Measurements from ENCODE around the gene TMEM139.

The TMEM139 gene

DNA sequence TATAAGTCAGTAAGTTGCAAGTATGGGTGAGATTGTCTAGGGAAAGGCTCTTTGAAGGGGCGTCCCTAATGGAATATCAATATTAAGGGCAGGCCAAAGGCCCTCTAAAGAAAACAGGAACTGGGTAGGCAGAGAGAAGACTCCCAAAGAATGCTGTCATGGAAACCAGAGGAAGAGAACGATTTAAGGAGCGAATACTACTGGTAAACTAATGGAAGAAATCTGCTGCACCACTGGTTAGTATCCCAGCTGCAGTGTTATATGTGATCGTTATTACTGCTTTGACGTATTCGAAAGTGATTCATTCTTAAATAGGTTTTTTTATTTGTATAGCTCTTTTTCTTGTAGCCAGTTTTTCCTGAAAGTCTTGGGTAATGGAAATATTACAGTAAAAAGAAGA, 4.7 kb downstream of the TMEM139 start:
- no peak for TF ChIP-seq ZNF274 (IDR thresholded peaks at IDR 0.05; ENCODE audit: low read depth, low read length)
- peak overlapping the region; percentile 87 for H3K4me3 ChIP-seq (ENCODE audit: low read length)

GRCh38 chr7:143289888-143290287, 5.1 kb downstream of the TMEM139 start:
- peak overlapping the region; percentile 87 for H3K4me3 ChIP-seq (ENCODE audit: low read length)

DNA sequence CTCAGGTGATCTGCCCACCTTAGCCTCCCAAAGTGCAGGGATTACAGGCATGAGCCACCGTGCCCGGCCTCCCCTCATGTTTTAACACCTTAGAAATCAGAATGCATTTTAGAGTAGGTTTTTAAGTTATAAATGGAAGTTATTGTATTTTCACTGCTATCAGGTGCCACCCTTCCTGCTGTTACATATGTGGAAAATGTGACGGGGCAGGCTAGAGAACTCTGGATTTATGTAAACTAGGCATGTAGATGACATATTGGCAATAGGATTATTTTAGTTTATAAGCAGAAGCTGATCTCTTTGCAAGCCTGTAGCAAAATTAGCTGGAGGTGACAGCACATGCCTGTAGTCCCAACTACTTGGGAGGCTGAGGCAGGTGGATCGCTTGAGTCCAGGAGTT, 5.5 kb downstream of the TMEM139 start:
- H3K4me3 ChIP-seq (ENCODE audit: low read length) = peak overlapping the region; percentile 1; the same call in 1 of the 2 replicates
- TF ChIP-seq ZNF274 (IDR thresholded peaks at IDR 0.05; ENCODE audit: low read depth, low read length) = no peak

DNA sequence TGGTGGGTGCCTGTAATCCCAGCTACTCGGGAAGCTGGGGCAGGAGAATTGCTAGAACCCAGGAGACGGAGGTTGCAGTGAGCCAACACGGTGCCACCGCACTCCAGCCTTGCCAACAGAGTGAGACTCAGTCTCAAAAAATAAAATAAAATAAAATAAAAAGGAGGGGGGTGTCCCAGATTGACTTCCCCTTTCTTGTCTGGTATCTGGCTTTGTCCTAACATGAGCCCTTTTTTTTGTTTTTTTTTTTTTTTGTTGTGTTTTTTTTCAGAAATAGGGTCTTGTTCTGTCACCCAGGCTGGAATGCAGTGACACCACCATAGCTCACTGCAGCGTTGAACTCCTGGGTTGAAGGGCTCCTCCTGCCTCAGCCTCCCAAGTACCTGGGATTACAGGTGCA, 8.1 kb downstream of the TMEM139 start:
- TF ChIP-seq ZNF274 (IDR thresholded peaks at IDR 0.05; ENCODE audit: low read depth, low read length) = no peak
- no peak overlapping the region for H3K4me3 ChIP-seq (ENCODE audit: low read length)

- no peak overlapping the region for H3K4me3 ChIP-seq (ENCODE audit: low read length)
- no peak for TF ChIP-seq ZNF274 (IDR thresholded peaks at IDR 0.05; ENCODE audit: low read depth, low read length)
These were observed 11.1 kb downstream of the TMEM139 start for GRCh38 chr7:143295870-143296269.

GRCh38 chr7:143296686-143297085, 11.9 kb downstream of the TMEM139 start:
- H3K4me3 ChIP-seq (ENCODE audit: low read length) = no peak overlapping the region
- TF ChIP-seq ZNF274 (IDR thresholded peaks at IDR 0.05; ENCODE audit: low read depth, low read length) = no peak

GRCh38 chr7:143299346-143299745, 14.6 kb downstream of the TMEM139 start:
- no peak for TF ChIP-seq ZNF274 (IDR thresholded peaks at IDR 0.05; ENCODE audit: low read depth, low read length)
- no peak overlapping the region for H3K4me3 ChIP-seq (ENCODE audit: low read length)

DNA sequence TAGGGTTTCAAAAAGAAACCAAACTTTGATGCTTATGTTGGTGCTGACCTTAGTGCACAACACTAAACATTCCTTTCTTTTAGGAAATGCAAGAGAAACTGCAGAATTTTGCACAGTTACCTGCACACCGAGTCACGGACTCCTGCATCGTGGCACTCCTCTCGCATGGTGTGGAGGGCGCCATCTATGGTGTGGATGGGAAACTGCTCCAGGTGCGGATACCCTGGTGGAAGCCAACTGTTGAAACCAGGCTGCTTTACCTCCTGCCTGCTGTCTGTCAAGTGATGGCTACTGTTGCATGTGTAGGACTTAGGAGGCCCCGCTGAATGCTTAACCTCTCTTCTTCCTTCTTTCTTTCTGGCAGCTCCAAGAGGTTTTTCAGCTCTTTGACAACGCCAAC, 15.1 kb downstream of the TMEM139 start:
- TF ChIP-seq ZNF274 (IDR thresholded peaks at IDR 0.05; ENCODE audit: low read depth, low read length) = no peak
- no peak overlapping the region for H3K4me3 ChIP-seq (ENCODE audit: low read length)

GRCh38 chr7:143300959-143301935, 16.5 kb downstream of the TMEM139 start:
- TF ChIP-seq ZNF274 (IDR thresholded peaks at IDR 0.05; ENCODE audit: low read depth, low read length) = no peak
- H3K4me3 ChIP-seq (ENCODE audit: low read length) = no peak overlapping the region

- no peak for TF ChIP-seq ZNF274 (IDR thresholded peaks at IDR 0.05; ENCODE audit: low read depth, low read length)
- no peak overlapping the region for H3K4me3 ChIP-seq (ENCODE audit: low read length)
These were observed 19.0 kb downstream of the TMEM139 start for GRCh38 chr7:143303733-143304132.

DNA sequence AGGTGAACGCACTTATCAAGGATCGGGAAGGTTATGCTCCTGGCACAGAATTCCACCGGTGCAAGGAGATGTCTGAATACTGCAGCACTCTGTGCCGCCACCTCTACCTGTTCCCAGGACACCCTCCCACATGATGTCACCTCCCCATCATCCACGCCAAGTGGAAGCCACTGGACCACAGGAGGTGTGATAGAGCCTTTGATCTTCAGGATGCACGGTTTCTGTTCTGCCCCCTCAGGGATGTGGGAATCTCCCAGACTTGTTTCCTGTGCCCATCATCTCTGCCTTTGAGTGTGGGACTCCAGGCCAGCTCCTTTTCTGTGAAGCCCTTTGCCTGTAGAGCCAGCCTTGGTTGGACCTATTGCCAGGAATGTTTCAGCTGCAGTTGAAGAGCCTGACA, 20.2 kb downstream of the TMEM139 start:
- no peak for TF ChIP-seq ZNF274 (IDR thresholded peaks at IDR 0.05; ENCODE audit: low read depth, low read length)
- no peak overlapping the region for H3K4me3 ChIP-seq (ENCODE audit: low read length)

- no peak for TF ChIP-seq ZNF274 (IDR thresholded peaks at IDR 0.05; ENCODE audit: low read depth, low read length)
- H3K4me3 ChIP-seq (ENCODE audit: low read length) = no peak overlapping the region
These were observed 20.8 kb downstream of the TMEM139 start for GRCh38 chr7:143305423-143306070.

DNA sequence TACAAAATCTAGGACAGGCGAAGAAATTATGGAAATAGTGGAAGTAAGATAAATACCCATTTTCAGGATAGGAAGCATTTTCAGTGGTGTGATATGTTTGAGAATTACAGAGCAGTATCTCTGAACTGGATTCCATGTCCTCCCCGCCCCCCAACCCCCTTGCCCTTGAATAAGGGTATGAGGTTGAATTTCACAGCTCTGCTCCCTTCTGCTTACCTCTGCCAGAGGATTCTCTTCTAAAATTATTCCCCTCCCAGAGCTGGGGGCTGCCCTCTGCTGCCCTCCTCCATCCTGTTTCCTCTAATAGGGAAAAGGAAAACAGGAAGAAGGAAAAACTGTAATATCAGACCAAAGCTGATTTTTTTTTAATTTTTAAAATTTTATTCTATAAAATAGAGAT, 23.9 kb downstream of the TMEM139 start:
- no peak for TF ChIP-seq ZNF274 (IDR thresholded peaks at IDR 0.05; ENCODE audit: low read depth, low read length)
- no peak overlapping the region for H3K4me3 ChIP-seq (ENCODE audit: low read length)

DNA sequence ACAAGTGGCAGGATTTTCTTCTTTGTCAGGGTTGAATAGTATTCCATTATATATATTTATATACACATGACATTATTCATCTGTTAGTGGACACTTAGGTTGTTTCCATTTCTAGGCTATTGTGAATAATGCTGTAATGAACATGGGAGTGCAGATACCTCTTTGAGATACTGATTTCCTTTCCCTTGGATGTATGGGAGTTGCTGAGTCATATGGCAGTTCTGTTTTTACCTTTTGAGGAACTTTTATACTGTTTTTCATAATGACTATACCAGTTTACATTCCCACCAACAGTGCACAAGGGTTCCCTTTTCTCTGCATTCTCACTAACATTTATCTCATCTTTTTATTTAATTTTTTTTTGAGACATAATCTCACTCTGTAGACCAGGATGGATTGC, 29.4 kb downstream of the TMEM139 start:
- no peak overlapping the region for H3K4me3 ChIP-seq (ENCODE audit: low read length)
- no peak for TF ChIP-seq ZNF274 (IDR thresholded peaks at IDR 0.05; ENCODE audit: low read depth, low read length)

- TF ChIP-seq ZNF274 (IDR thresholded peaks at IDR 0.05; ENCODE audit: low read depth, low read length) = no peak
- H3K4me3 ChIP-seq (ENCODE audit: low read length) = no peak within 1 kb of the TSS
These were observed 31.0 kb downstream of the TMEM139 start, which contains the start of gene CLCN1 for GRCh38 chr7:143315776-143316175. Gene CLCN1, plus strand, starts transcription at chr7:143316111. Its CDS starts 102 bp downstream, at chr7:143316213.

Measured in GM08714 (cell line).